CD4-positive, alpha-beta T cell treated with Interleukin-2 at 100 ng/mL for 4 hours (primary cell): ENCODE results near the gene CELA3A.
"Not testable (repeated sequence)": the region's sequence is repeated elsewhere in the genome, so short reads cannot be mapped to it uniquely, and the experiment has no call there.

ENCODE experiments used
- DNase-seq: peaks from one replicate; pipeline ENCODE4 v3.0.0-alpha.2; 2020; ENCODE audit warnings: low spot score

Gene CELA3A

DNA sequence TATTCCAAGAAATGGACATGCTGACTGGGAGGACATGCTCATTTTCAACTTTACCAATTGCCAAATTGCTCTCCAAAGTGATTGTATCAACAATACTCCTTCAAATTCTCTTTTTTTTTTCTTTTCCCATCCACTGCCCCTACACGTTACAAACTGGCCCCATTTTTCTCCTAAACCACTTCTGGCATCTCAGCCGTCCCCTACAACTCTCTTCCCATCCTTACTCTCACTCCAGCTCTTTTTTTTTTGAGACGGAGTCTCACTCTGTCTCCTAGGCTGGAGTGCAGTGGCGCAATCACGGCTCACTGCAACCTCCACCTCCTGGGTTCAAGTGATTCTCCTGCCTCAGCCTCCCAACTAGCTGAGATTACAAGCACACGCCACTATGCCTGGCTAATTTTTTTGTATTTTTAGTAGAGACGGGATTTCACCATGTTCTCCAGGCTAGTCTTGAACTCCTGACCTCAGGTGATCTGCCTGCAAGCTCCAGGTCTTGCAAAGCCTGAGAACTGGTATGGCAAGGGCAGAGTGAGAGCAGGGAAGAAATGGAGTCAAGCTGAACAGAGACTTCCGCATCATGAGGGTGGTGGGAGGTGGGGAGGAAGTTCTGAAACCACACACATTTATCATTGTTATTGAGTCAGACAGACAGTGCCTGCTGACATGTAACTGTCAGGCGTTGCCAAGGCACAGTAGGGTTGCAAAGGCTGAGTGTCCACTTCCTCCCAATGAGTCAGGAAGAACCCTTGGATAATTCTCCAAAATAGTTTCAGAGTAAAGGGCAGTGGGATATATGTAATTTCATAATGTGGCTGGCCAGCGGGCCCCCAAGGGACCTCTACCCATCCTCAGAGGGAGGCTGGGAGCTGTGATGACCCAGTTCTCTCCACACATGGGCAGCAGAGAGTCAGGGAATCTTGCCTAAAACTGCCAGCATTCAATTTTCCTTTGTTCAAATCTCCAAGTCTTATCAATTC is 17.4 kb downstream of the CELA3A start:
- DNase-seq: peak; percentile 75

DNA sequence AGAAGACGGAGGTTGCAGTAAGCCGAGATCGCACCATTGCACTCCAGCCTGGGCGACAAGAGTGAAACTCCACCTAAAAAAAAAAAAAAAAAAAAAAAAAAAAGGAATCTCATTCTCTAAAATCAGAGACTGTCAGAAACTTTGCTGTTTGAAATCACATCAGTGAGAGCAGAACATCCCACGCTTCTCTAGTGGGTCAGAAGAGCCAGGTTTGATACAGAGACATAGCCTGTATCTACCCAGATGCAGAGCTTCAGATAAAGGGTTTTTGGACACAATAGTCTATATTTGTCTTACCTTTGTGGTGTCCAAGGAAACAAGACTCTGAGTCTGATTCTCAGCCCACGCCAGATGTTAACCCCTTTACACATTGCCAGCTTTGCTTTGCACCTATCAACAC is 19.6 kb downstream of the CELA3A start:
- no peak for DNase-seq

DNA sequence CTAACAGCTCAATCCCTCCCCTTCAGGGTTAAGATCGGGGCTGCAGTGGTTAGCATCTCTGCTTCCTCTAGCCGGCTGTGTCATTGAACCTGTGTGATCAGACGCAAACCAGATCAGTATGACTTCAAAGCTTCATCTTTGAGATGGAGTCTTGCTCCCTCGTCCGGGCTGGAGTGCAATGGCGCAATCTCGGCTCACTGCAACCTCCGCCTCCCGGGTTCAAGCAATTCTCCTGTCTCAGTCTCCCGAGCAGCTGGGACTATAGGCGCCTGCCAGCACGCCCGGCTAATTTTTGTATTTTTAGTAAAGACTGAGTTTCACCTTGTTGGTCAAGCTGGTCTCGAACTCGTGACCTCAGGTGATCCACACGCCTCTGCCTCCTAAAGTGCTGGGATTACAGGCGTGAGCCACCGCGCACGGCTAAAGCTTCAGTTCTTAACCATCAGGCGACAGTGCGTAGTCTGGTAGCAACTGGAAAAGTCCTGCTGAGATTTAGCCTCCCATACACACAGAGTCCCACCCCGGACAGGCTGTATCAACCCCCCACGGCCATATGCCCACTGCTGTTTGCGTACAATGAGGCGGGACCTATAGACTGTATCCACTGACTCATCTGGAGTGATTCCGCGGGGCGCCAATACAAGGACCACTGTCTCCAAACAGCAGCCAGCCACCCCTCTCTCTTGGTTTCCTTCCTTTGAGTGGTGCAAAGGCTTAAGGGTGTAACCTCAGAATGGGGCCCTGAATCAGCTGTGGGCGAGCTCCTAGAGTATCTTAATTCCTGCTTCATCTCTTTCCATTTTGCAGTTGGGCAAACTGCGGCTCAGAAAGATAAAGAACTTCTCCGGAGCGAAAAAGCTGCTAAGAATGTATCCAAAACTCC is 23.3 kb downstream of the CELA3A start:
- DNase-seq: peak; percentile 86

DNA sequence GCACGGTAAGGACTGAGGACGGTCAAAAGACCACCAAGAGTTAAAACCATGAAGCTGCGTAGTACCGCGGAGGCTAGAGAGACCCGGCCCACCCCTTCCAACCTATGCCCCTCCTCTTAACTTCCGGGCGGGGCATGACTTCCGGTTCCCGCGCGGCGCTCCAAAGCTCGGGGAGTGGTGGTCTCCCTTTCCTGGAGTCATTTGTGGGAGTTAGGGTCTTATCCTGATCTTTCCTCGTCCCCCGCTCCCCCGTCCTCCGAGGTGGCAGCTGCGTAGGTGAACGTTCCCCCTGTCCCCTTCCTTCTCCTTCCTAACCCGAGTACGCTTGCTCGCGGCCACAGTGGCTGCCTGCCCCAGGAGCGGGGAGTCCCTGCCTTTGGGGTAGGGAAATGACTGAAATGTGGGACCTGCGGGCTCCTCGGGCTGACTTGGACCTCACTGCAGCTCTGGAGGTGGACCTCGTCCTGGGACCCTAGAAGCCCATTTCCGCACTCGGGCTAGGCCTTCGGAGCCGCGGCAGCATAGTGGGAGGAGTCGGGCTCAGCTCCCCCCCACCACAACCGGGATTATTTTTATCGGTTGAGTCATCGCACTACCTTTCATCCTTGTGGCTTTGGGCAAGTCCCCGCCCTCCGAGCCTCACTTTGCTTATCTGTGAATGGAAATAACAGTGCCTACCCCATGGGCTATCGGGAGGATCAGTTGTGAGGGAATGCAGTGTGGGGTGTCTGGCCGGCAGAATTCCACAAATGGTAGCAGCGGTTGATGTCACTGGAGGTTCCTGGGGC is 24.1 kb downstream of the CELA3A start:
- DNase-seq: peak; percentile 91

DNA sequence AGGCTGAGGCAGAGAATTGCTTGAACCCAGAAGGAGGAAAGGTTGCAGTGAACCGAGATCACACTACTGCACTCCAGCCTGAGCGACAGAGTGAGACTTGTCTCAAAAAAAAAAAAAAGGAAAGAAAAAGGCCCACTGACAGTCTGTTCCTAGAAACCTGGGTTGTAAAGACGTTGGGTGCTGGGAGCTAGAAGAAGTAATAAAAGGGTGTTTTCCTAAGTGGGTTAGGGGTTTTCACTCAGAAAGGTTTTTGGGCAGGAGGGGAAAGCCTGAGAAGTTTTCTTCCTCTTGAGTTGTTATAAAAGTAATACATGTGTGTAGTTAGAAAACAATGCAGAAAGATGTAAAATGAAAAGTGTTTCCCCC is 25.4 kb downstream of the CELA3A start:
- peak; percentile 26 for DNase-seq

DNA sequence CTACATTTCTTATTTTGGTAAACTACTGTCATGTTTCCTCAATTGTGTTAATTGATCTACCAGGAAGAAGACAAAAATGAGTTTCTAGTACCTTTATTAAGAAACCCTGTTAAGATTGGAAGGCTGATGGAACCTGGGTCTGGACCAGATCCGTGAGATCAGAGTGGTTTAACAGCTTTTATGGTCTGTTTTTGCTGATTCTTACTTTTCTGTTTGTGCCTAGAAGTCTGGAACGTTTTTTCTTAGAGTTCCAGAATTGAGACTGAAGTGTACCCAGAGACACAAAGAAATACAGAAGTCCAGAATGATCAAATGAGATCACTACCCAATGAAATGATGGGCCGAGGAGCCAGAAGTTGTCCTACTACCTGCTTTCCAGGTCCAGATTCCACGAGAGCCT is 28.6 kb downstream of the CELA3A start:
- DNase-seq: no peak

DNA sequence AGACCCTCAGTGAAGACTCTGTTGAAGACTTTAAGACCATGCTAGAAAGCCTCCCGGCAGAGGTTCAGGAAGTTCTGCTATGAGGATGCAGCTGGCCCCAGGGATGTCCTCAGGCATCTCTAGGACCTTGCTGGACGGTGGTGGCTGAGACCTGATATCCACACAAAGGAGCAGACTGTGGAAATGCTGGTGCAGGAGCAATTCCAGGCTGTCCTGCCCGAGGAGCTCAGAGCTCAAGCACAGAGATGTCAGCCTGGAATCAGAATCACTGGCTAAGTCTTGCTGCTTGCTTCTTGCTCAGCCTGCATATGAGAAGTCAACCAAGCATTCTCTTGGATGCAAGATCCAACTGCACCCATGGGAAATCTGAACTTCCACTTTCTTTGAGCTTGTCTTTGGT is 29.0 kb downstream of the CELA3A start:
- no peak for DNase-seq

DNA sequence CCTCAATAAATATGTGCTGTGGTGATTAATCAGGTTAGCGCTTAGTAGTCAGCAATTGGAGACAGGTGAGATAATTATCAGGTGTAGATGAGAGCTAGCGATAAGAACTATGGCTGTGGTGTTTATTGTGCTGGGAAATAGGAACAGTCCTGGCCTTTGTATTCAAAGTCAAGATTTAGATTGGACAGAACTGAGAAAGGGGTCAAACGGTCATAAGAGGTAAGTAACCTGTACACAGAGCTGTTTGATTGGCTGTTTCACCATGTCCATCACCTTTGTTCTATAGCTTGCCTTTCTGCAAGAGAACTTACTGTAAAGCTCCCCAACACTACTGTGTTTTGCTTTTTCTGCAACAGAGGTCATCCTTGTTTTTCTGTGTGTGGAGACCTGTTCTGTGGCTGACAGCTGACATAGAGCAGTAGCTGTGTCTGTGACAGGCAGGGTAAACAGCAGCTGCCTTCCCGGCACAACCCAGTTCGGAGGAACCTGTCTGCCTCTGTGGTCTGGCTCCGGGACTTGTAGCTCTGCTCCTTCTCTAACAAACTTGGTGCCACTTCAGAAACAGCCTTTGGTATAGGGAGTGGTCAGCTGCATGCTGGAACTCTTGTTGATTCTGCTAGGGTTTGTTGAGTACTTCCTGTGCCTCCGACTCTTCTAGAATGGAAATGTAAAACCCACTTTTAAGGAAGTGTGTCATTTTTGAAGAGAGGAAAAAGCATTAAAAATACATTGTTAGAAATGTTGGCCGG is 29.9 kb downstream of the CELA3A start:
- DNase-seq: peak; percentile 23

DNA sequence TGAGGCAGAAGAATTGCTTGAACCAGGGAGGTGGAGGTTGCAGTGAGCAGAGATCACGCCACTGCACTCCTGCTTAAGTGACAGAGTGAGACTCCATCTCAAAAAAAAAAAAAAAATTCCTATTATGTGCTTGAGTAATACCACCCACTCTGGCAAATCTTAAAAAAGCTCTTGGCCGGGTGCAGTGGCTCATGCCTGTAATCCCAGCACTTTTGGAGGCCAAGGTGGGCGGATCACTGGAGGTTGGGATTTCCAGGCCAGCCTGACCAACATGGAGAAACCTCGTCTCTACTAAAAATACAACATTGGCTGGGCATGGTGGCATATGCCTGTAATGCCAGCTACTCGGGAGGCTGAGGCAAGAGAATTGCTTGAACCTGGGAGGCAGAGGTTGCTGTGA is 33.4 kb downstream of the CELA3A start:
- not testable (repeated sequence) for DNase-seq

DNA sequence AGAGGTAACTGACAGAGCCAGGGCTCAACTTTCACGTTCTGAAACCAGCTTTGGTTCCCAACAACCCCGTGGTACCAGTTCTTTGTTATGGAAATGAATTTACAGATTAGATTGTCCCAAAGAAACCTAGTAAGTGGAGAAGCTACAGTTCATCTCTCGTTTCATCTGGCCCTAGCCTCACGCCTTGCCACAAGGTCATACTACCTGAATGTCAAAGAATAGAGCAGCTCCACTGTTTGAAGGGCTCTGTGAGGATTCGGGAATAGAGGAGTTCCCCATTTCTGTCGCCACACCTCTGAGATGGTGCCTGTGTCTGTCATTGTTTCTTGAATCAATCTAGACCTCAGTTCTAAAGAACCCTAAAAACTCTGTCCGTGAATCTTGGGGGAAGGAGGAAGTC is 36.1 kb downstream of the CELA3A start:
- DNase-seq: no peak

DNA sequence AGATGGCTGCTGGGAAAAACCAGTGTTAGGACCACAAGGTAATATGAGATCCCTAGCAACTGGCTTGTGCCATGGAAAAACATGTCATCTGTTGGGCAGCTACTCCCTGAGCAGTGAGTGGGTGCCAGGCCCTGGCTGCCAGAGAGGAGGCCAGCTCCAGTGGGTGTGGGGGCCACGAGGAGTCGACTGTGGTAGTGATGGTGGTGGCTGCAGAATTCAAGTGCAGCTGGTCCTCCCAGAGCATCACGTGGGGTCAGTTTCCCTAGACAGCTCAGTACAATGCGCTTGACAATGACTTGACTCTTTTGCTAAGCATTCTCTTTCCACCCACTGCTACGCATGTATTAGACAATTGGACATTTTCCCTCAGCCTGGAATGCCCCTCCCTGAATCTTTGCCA is 36.6 kb downstream of the CELA3A start:
- DNase-seq: no peak

DNA sequence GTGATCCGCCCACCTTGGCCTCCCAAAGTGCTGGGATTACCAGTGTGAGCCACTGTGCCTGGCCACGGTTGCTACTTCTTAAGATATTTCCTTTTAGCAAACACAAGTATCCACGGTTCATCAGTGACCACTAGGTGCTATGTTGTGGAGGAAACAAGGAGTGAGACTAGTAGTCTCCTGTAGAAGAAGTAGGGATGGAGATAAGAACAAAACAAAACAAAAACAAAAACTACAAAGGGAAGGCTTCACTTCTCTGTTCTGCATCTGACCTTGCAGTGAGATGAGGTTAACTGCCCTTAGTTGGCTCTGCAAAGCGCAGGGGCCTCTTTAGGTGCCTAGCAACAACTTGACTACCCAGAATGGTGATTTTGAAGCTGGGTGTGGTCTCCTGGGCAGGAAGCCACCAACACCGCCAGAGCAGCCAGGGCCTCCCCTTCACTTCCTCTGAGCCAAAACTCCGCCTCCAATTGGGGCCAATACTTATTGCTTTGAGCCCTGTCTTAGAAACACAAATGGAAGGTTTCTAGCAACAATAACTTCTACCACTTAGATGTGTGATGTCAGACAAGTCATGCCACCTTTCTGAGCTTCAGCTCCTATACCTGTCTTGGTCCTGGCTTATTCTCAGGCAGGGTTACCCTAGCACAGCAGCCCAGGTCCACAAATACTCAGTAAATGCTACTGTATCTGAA is 38.3 kb downstream of the CELA3A start:
- DNase-seq: peak; percentile 97

DNA sequence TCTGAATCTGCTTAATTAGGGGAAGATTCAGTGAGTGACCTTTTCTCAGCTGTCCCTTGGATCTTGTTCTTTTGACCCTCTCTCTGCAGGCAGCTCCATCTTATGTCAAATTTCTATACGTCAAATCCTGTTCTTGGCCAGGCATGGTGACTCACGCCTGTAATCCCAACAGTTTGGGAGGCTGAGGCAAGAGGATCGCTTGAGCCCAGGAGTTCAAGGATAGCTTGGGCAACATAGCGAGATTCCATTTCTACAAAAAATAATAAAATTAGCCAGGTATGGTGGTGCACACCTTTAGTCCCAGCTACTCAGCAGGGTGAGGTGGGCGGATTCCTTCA is 38.8 kb downstream of the CELA3A start:
- no peak for DNase-seq

DNA sequence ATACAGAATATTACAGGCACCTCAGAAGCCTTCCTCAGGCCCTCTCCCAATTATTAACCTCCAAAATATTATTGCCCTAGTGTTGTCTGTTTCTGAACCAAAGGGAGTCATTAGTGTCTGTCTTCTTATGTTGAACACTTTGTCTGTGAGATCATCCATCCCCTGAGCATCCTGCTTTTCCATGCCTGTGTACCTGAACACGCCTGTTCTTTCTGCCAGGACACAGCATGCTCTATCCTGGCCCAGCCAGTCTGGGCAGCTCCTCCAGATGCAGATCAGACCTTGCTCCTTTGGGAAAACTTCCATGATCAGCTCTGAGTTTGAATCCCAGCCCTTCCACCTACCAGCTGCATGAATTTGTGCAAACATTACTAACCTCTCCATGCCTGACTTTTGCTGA is 40.0 kb downstream of the CELA3A start:
- DNase-seq: no peak

DNA sequence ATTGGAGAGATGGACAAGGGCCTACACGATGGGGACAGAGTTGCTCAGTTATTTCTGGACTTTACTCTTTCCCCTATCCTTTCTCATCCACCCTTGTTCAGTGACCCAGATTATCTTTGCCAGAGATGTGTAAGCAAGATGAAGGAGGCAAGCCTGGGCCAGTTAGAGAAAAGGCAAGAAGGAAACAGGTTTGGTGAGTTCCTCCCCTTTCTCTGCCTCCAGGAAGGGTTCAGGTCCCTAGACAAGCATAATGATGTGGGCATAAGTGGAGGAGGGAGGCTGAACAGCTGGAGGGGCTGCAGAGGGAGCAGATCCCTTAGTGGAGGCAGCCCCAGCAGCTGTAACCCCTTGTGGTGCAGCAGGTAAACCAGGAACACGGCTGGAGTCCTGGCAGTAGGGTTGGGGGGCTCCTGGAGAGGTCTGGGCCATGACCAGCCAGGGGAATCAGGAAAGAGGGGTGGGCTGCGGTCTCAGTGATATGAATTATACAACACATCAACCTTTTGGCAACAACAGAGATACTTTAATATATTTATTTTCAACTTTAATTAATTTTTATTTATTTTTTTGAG is 41.8 kb downstream of the CELA3A start:
- DNase-seq: no peak

DNA sequence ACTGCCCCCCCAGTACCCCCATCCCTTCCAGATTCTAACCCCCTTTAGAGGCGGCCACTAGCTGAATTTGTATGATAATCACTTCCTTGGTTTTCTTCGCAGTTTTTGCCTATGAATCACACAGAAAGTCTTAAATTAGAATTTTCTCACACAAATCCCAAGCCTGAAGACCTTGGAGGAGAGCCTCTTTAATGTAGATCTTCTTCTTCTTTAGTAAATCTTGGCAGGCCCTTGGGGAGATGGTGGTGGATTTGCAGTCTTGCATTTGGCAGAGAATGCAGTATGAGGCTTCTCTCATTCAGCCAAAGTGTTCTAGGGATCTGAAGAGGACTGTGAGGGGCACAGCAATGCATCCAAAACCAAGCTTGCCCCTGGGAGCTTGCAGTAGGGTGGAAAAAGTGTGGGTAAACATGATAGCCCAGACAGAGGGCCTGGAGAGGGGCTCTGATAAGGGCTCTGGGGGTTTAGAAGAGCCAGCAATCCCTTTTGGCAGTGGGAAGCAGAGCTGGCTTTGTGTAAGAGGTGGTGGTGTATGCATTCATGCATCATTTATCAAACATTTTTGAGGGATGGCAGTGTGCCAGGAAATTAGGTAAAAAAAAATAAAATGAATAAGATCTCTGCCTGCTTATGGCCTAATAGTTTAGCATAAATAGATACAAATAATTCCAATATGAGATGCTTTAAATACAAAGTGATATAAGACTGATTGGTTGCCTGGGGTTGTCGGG is 43.4 kb downstream of the CELA3A start:
- DNase-seq: peak; percentile 37

DNA sequence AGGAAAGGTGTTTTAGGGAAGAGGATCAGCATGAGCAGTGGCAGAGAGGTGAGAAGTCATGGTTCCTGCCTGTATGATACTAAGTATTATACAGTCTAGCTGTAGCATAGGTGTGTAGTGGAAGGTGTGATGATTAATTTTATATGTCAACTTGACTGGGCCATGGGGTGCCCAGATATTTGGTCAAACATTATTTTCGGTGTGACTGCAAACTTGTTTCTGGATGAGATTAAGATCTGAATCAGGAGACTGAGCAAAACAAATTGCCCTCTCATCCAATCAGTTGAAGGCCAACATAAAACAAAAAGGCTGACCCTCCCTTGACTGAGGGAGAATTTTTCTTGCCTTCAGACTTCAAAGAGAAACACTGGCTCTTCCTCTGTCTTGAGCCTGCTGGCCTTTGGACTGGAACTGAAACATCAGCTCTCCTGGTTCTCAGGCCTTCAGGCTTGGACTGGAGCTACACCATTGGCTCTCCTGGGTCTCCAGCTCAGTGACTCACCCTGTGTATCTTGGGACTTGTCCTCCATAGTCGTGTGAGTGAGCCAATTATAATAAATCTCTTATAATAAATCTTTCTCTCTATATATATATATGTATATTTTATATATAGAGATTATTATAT is 44.3 kb downstream of the CELA3A start:
- DNase-seq: no peak

DNA sequence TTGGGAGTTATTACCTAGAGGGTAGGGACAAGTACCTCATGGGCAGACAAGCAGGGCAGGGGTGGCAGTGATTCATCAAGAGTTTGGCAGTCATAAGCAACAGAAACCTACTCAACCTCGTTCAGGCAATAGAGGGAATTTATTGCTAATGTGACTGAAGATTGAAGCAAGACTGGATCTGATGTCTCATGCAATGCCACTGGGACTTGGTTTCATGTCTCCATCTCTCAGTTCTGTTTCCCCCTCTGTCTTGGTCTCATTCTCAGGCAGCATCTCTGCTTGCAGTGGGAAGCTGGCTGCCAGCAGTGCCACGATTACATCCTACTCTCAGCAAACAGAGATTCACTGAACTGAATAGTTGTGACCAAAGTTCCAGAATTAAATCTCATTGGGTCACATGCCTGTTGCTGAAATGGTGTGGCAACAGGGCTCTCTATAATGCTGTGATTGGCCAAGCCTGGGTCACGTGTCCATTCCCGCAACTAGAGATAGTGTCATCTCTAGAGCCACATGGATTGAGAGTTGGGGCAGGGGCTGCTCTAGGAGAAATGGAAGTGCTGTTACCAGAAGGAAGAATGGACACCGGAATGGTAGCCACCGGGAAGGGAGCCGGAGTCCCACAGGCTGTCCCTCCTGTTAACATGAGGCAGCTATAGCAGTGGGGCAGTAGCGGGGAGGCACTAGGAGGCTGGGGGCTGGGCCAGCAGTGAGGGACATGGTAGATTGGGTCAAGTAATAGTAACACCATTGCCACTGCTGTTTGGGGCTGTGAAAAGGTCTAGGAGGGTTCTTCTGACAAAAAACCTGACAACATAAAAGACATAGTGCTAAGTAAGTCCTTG is 47.1 kb downstream of the CELA3A start:
- no peak for DNase-seq

DNA sequence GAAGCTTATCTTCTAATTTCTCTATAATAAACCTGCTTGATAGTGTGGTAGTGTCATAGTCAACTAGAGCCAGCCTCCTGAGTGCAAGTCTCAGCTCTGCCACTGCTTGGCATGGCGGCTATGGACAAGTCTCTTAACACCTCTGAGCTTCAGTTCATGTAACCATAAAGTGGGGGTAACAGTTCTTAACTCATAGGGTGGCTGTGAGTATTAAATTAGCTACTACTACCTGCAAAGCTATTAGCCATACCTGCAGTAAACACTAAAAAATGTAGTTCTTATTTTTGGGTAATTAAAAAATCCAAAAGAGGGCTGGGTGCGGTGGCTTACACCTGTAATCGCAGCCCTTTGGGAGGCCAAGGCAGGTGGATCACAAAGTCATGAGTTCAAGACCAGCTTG is 48.9 kb downstream of the CELA3A start:
- DNase-seq: no peak
